AG04450 (cell line): Measurements from ENCODE around the gene FKBP1C. TPM values are rescaled to one million over a fixed set of nuclear protein-coding genes. Genes with fewer than 3 reads are reported as not detected.

ENCODE experiments used
- CTCF ChIA-PET: fragments of 300-600, 350-600 bp; formaldehyde crosslinking; extraction: SDS; loops from one replicate; lab custom pipeline; 2022; ENCODE audit warnings: antibody characterized with exemption, inconsistent platforms; lab: Charles Lee
- POLR2A ChIA-PET: fragments of 350-600 bp; formaldehyde crosslinking; extraction: SDS; loops from one replicate; lab custom pipeline; 2021; ENCODE audit warnings: antibody characterized with exemption, inconsistent platforms; lab: Yijun Ruan, JAX
- DNase-seq: peaks from one replicate; pipeline ENCODE4 v3.0.0-alpha.2; 2011; ENCODE audit warnings: low read depth, low spot score
- H3K27ac ChIP-seq: one replicate; pipeline ENCODE4 v1.5.1; 2012; ENCODE audit warnings: low read depth, low read length, control low read depth
- H3K27me3 ChIP-seq: one replicate; pipeline ENCODE4 v1.6.0; 2012; ENCODE audit warnings: low read length; ENCODE audit not compliant: control insufficient read depth, insufficient read depth
- H3K4me3 ChIP-seq: 2 replicates; pipeline ENCODE4 v1.5.1; 2011; ENCODE audit warnings: mild to moderate bottlenecking, low read depth, low read length, control low read depth
- H3K9me3 ChIP-seq: 2 replicates; pipeline ENCODE4 v1.5.1; 2012; ENCODE audit warnings: low read length; ENCODE audit not compliant: control insufficient read depth, insufficient read depth
- polyA plus RNA-seq: library from polyadenylated mRNA; depleted of rRNA; stranded (reverse); fragments of >200 nt; gene quantifications from 2 replicates; pipeline ENCODE4 v1.2.3, GENCODE V29; 2011
- TF ChIP-seq, protein P1 (sequence below): IDR thresholded peaks from 2 replicates; pipeline ENCODE4 v1.5.1; 2011; ENCODE audit warnings: low read depth, low read length, control low read depth, inconsistent platforms

Gene FKBP1C
- polyA plus RNA-seq, 1 experiment = 4.6 TPM

DNA sequence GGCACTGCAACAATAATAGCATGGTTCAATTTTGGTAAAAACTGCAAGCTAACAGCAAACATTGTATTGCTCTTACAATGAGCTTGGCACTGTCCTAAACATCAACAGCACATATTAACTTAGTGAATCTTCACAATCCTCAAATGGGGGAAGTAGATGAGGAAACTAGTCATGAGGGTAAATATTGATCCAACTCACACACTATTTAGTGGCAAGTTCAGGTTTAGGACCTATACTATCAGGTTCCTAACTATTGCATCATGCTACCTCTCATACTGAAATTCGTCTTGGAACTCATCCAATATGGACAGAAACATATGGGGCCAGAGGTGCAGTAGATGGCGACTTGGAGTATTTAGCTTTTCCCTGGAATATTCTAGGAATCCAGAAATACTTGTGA lies 34.2 kb downstream of the FKBP1C start:
- no peaks in the 10 kb centered on the region for H3K27me3 ChIP-seq
- H3K4me3 ChIP-seq = no peak overlapping the region
- TF ChIP-seq, protein P1, sequence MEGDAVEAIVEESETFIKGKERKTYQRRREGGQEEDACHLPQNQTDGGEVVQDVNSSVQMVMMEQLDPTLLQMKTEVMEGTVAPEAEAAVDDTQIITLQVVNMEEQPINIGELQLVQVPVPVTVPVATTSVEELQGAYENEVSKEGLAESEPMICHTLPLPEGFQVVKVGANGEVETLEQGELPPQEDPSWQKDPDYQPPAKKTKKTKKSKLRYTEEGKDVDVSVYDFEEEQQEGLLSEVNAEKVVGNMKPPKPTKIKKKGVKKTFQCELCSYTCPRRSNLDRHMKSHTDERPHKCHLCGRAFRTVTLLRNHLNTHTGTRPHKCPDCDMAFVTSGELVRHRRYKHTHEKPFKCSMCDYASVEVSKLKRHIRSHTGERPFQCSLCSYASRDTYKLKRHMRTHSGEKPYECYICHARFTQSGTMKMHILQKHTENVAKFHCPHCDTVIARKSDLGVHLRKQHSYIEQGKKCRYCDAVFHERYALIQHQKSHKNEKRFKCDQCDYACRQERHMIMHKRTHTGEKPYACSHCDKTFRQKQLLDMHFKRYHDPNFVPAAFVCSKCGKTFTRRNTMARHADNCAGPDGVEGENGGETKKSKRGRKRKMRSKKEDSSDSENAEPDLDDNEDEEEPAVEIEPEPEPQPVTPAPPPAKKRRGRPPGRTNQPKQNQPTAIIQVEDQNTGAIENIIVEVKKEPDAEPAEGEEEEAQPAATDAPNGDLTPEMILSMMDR = no peak
- peaks cover 3% of the 10 kb centered on the region; the same call in 1 of the 2 replicates for H3K9me3 ChIP-seq
- H3K27ac ChIP-seq = no peak overlapping the region
- DNase-seq = no peak
- CTCF ChIA-PET = no interaction called here
- POLR2A ChIA-PET = no interaction called here

DNA sequence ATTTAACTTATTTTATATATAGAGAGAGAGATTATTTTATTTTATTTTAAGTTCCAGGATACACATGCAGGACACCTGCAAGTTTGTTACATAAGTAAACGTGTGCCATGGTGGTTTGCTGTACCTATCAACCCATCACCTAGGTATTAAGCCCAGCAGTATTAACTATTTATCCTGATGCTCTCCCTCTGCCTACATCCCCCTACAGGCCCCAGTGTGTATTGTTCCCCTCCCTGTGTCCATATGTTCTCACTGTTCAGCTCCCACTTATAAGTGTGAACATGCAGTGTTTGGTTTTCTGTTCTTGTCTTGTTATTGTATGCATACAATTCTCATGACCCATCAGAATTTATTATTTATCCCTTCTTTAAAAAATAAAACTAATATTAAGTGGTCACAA lies 34.6 kb downstream of the FKBP1C start:
- DNase-seq = no peak
- Histone ChIP-seq H3K27me3 (no peaks in the 10 kb centered on the region), H3K4me3 (no peak overlapping the region), H3K27ac (no peak overlapping the region), H3K9me3 (peaks cover 3% of the 10 kb centered on the region; the same call in 1 of the 2 replicates)
- TF ChIP-seq, protein P1 = no peak
- CTCF ChIA-PET = no interaction called here
- POLR2A ChIA-PET = no interaction called here

DNA sequence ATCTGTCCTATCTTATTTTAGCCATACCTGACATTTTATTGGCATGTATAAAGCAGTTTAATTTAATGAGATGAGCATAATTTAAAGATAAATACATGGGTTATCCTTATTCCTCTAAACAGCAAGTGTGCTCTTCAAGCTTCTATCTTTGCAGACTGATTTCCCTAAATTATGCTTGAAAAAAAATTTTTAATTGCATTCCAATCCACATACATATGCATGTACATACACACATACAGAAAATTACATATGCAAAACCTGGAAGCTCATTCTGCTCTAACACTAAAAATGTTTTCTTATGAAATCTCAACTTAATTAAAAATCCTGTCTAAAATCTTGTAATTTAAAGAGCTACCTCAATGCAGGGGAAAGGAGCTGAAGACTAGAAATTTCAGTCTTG lies 35.3 kb downstream of the FKBP1C start:
- TF ChIP-seq, protein P1 = no peak

DNA sequence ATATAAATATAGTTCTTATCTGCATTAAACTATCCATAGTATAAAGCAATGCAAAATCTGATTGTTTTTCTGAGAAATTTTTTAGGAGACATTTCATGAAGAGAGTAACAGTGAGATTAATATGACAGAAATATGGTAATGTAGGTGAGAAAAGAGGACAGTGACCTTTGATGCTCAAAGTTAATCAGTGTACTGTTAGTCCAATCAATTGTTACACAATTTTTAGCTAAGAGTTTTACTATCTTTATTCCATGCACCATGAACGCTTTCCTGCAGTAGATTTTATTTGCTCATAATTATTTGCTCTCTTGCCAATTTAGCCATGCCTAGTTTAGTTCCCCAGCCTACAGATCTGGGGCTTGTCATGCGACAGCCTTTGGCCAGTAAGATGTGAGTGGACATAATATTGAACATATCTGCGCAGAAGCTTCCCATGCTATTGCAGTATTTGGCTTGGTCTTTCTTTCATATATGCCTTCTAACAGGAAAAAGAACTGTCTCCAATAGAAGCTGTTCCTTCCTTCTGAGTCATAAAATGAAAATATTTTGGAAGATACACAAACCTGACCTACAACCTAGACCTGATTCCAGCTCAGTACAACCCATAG lies 38.7 kb downstream of the FKBP1C start:
- ChIA-PET POLR2A (no interaction called here), CTCF (interaction anchor here (1.7 kb wide), 1 partner anchor 22 kb away, joined by 5 read pairs; no protein-coding TSS in a partner anchor)
- no peak overlapping the region for H3K27ac ChIP-seq
- H3K9me3 ChIP-seq = peaks cover 5% of the 10 kb centered on the region
- TF ChIP-seq, protein P1 = no peak
- H3K4me3 ChIP-seq = no peak overlapping the region
- DNase-seq = no peak
- H3K27me3 ChIP-seq = no peaks in the 10 kb centered on the region

More for the DNA sequence above, 35.3 kb downstream of the FKBP1C start:
- peaks cover 3% of the 10 kb centered on the region; the same call in 1 of the 2 replicates for H3K9me3 ChIP-seq
- no peak for DNase-seq
- no peaks in the 10 kb centered on the region for H3K27me3 ChIP-seq
- H3K4me3 ChIP-seq = no peak overlapping the region
- POLR2A ChIA-PET = no interaction called here
- H3K27ac ChIP-seq = no peak overlapping the region
- CTCF ChIA-PET = no interaction called here

DNA sequence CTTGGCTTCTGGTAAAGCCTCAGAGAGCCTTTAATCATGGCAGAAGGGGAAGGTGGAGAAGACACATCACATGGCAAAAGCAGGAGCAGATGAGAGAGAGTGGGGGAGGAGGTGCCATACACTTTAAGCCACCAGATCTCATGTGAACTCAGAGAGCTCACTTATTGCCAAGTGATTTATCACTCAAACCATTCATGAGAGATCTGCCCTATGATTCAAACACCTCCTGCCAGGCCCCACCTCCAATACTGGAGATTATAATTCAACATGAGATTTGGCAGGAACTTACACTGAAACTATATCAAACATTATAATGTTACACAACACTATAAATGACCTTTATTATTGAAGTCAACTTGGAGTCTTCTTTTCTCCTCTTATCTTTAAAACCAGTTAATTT lies 47.9 kb downstream of the FKBP1C start:
- Histone ChIP-seq H3K27me3 (no peaks in the 10 kb centered on the region), H3K4me3 (no peak overlapping the region), H3K9me3 (no peaks in the 10 kb centered on the region; the same call in none of the 2 replicates), H3K27ac (no peak overlapping the region)
- TF ChIP-seq, protein P1 = no peak
- no peak for DNase-seq
- POLR2A ChIA-PET = no interaction called here
- CTCF ChIA-PET = no interaction called here
